Measurements from ENCODE around the gene RGCC.

RGCC gene

GRCh38 chr13:41467425-41467945, 10.1 kb downstream of the RGCC start:
- TF ChIP-seq CTCF (IDR thresholded peaks at IDR 0.05) = no peak

GRCh38 chr13:41468631-41469030, 11.3 kb downstream of the RGCC start:
- H3K27ac ChIP-seq = no peak overlapping the region
- TF ChIP-seq CTCF (IDR thresholded peaks at IDR 0.05) (no peak), ZFX (IDR thresholded peaks at IDR 0.05; ENCODE audit: borderline replicate concordance) (no peak)

More at GRCh38 chr13:41467425-41467945, 10.1 kb downstream of the RGCC start:
- no peak overlapping the region for H3K27ac ChIP-seq

GRCh38 chr13:41470196-41470595, 12.8 kb downstream of the RGCC start:
- no peak for TF ChIP-seq CTCF (IDR thresholded peaks at IDR 0.05)
- H3K27ac ChIP-seq = no peak overlapping the region

GRCh38 chr13:41471785-41472184, 14.4 kb downstream of the RGCC start:
- TF ChIP-seq ZFX (IDR thresholded peaks at IDR 0.05; ENCODE audit: borderline replicate concordance) (no peak), CTCF (IDR thresholded peaks at IDR 0.05) (no peak)
- H3K27ac ChIP-seq = no peak overlapping the region

GRCh38 chr13:41487222-41487621, 29.9 kb downstream of the RGCC start:
- H3K27ac ChIP-seq = no peak overlapping the region
- TF ChIP-seq CTCF (IDR thresholded peaks at IDR 0.05) = no peak
- no peak for TF ChIP-seq ZFX (IDR thresholded peaks at IDR 0.05; ENCODE audit: borderline replicate concordance)

- no peak overlapping the region for H3K27ac ChIP-seq
- TF ChIP-seq CTCF (IDR thresholded peaks at IDR 0.05) (no peak), ZFX (IDR thresholded peaks at IDR 0.05; ENCODE audit: borderline replicate concordance) (no peak)
Observed at GRCh38 chr13:41488124-41488523, 30.8 kb downstream of the RGCC start.

GRCh38 chr13:41490371-41491015, 33.1 kb downstream of the RGCC start:
- TF ChIP-seq ZFX (IDR thresholded peaks at IDR 0.05; ENCODE audit: borderline replicate concordance) = no peak
- no peak for TF ChIP-seq CTCF (IDR thresholded peaks at IDR 0.05)
- H3K27ac ChIP-seq = no peak overlapping the region
